KOPT-K1 (cell line): ENCODE measurements around the gene ESR1.

Experiments used
- H3K27ac ChIP-seq: fragments of 200-600 bp; sonication (generic); 2 replicates; pipeline ENCODE4 v1.5.1; 2016; ENCODE audit warnings: antibody characterized with exemption, mild to moderate bottlenecking, low read depth, low read length; ENCODE audit not compliant: poor library complexity, severe bottlenecking
- H3K36me3 ChIP-seq: fragments of 200-600 bp; sonication (generic); 2 replicates; pipeline ENCODE4 v1.5.1; 2017; ENCODE audit warnings: antibody characterized with exemption, mild to moderate bottlenecking, low read length, moderate library complexity; ENCODE audit not compliant: insufficient read depth
- H3K9me3 ChIP-seq: fragments of 200-600 bp; sonication (generic); 2 replicates; pipeline ENCODE4 v1.5.1; 2017; ENCODE audit warnings: antibody characterized with exemption, low read length, mild to moderate bottlenecking; ENCODE audit not compliant: insufficient read depth, poor library complexity, severe bottlenecking

ESR1 gene

GRCh38 chr6:152089992-152090391 lies 282.5 kb downstream of the ESR1 start:
- no peak overlapping the region for H3K27ac ChIP-seq
- no peaks in the 10 kb centered on the region for H3K9me3 ChIP-seq
- no peaks in the 10 kb centered on the region for H3K36me3 ChIP-seq

- no peaks in the 10 kb centered on the region for H3K9me3 ChIP-seq
- H3K36me3 ChIP-seq, result no peaks in the 10 kb centered on the region
- H3K27ac ChIP-seq, result no peak overlapping the region
Measured at GRCh38 chr6:152091201-152091600, 283.7 kb downstream of the ESR1 start.

- no peak overlapping the region for H3K27ac ChIP-seq
- H3K36me3 ChIP-seq, result no peaks in the 10 kb centered on the region
- H3K9me3 ChIP-seq, result no peaks in the 10 kb centered on the region
Measured at GRCh38 chr6:152091851-152092341, 284.4 kb downstream of the ESR1 start.

- Histone ChIP-seq H3K36me3 (no peaks in the 10 kb centered on the region), H3K9me3 (no peaks in the 10 kb centered on the region), H3K27ac (no peak overlapping the region)
Measured at GRCh38 chr6:152093711-152094110, 286.2 kb downstream of the ESR1 start.

- no peak overlapping the region for H3K27ac ChIP-seq
- H3K36me3 ChIP-seq, result no peaks in the 10 kb centered on the region
- no peaks in the 10 kb centered on the region for H3K9me3 ChIP-seq
Measured at GRCh38 chr6:152094276-152094675, 286.8 kb downstream of the ESR1 start.

- Histone ChIP-seq H3K27ac (no peak overlapping the region), H3K36me3 (no peaks in the 10 kb centered on the region), H3K9me3 (no peaks in the 10 kb centered on the region)
Measured at GRCh38 chr6:152094992-152095592, 287.6 kb downstream of the ESR1 start.

GRCh38 chr6:152096863-152097496 lies 289.5 kb downstream of the ESR1 start:
- no peak overlapping the region for H3K27ac ChIP-seq
- H3K9me3 ChIP-seq, result no peaks in the 10 kb centered on the region
- no peaks in the 10 kb centered on the region for H3K36me3 ChIP-seq

GRCh38 chr6:152098683-152099082 lies 291.2 kb downstream of the ESR1 start:
- no peaks in the 10 kb centered on the region for H3K9me3 ChIP-seq
- H3K36me3 ChIP-seq, result no peaks in the 10 kb centered on the region
- no peak overlapping the region for H3K27ac ChIP-seq

GRCh38 chr6:152099446-152100182 lies 292.1 kb downstream of the ESR1 start:
- H3K9me3 ChIP-seq, result no peaks in the 10 kb centered on the region
- H3K36me3 ChIP-seq, result no peaks in the 10 kb centered on the region
- H3K27ac ChIP-seq, result no peak overlapping the region

- H3K9me3 ChIP-seq, result no peaks in the 10 kb centered on the region
- no peak overlapping the region for H3K27ac ChIP-seq
- H3K36me3 ChIP-seq, result no peaks in the 10 kb centered on the region
Measured at GRCh38 chr6:152100183-152100618, 292.7 kb downstream of the ESR1 start.

- no peaks in the 10 kb centered on the region for H3K36me3 ChIP-seq
- H3K9me3 ChIP-seq, result no peaks in the 10 kb centered on the region
- no peak overlapping the region for H3K27ac ChIP-seq
Measured at GRCh38 chr6:152107973-152108372, 300.5 kb downstream of the ESR1 start.

GRCh38 chr6:152110886-152111820 lies 303.7 kb downstream of the ESR1 start:
- no peak overlapping the region for H3K27ac ChIP-seq
- no peaks in the 10 kb centered on the region for H3K36me3 ChIP-seq
- no peaks in the 10 kb centered on the region for H3K9me3 ChIP-seq

- Histone ChIP-seq H3K27ac (no peak overlapping the region), H3K9me3 (no peaks in the 10 kb centered on the region), H3K36me3 (no peaks in the 10 kb centered on the region)
Measured at GRCh38 chr6:152112491-152113261, 305.2 kb downstream of the ESR1 start.
